HG03457 (cell line): ENCODE data around the gene OR5I1.
"Not testable (repeated sequence)": the region's sequence is repeated elsewhere in the genome, so short reads cannot be mapped to it uniquely, and the experiment has no call there.

ENCODE experiments used
- ATAC-seq: cut with Tn5 transposase; IDR thresholded peaks from one replicate; pipeline ENCODE4 v1.9.1; 2021; ENCODE audit warnings: moderate number of reproducible peaks; ENCODE audit not compliant: unreplicated experiment

Gene OR5I1

GRCh38 chr11:55936300-55936699, at the start of gene OR5I1:
Gene OR5I1 (minus strand): TSS chr11:55936400. CDS start chr11:55936400, 0 bp downstream.
- ATAC-seq: no peak

GRCh38 chr11:55970935-55971334, 34.7 kb upstream of the OR5I1 start:
- no peak for ATAC-seq

GRCh38 chr11:55969845-55970244, 33.6 kb upstream of the OR5I1 start, which contains the start of gene OR10AG1:
Gene OR10AG1 (minus strand): TSS chr11:55969945. CDS start chr11:55969907, 38 bp downstream.
- no peak for ATAC-seq

GRCh38 chr11:55967914-55968313, 31.7 kb upstream of the OR5I1 start:
- no peak for ATAC-seq

- no peak for ATAC-seq
These were observed 30.2 kb upstream of the OR5I1 start for GRCh38 chr11:55966391-55966790.

GRCh38 chr11:55956521-55956920, 20.3 kb upstream of the OR5I1 start:
- ATAC-seq: no peak

GRCh38 chr11:55949330-55949729, 13.1 kb upstream of the OR5I1 start:
- ATAC-seq: no peak

GRCh38 chr11:55942785-55943392, 6.7 kb upstream of the OR5I1 start:
- no peak for ATAC-seq

GRCh38 chr11:55920537-55920936, 15.7 kb downstream of the OR5I1 start:
- no peak for ATAC-seq

- ATAC-seq: no peak
These were observed 21.7 kb downstream of the OR5I1 start, which contains the start of gene OR5W2 for GRCh38 chr11:55914482-55914881. Gene OR5W2 (minus strand): TSS chr11:55914582. CDS start chr11:55914582, 0 bp downstream.

GRCh38 chr11:55902308-55902707, 33.9 kb downstream of the OR5I1 start:
- no peak for ATAC-seq

- no peak for ATAC-seq
These were observed 41.0 kb downstream of the OR5I1 start for GRCh38 chr11:55895216-55895615.

- not testable (repeated sequence) for ATAC-seq
These were observed 50.7 kb downstream of the OR5I1 start for GRCh38 chr11:55885481-55885880.
